KMS-11 (cell line): ENCODE data around the gene CRELD2.

Source experiments
- H2AFZ ChIP-seq: fragments of 200-600 bp; sonication (generic); 2 replicates; pipeline ENCODE4 v1.6.1; 2016; ENCODE audit warnings: antibody characterized with exemption, mixed run types, low read depth
- H3K27ac ChIP-seq: fragments of 200-600 bp; sonication (generic); 2 replicates; pipeline ENCODE4 v1.6.1; 2016; ENCODE audit warnings: mild to moderate bottlenecking, mixed run types
- H3K27me3 ChIP-seq: fragments of 200-600 bp; sonication (generic); 2 replicates; pipeline ENCODE4 v1.6.1; 2017; ENCODE audit warnings: mild to moderate bottlenecking, low read depth, mixed run types, moderate library complexity; ENCODE audit not compliant: insufficient read depth
- H3K36me3 ChIP-seq: fragments of 200-600 bp; sonication (generic); 2 replicates; pipeline ENCODE4 v1.6.1; 2017; ENCODE audit warnings: mild to moderate bottlenecking, mixed run types; ENCODE audit not compliant: insufficient read depth
- H3K4me1 ChIP-seq: fragments of 200-600 bp; sonication (generic); 2 replicates; pipeline ENCODE4 v1.6.1; 2016; ENCODE audit warnings: mild to moderate bottlenecking, low read depth, mixed run types; ENCODE audit not compliant: poor library complexity, severe bottlenecking
- H3K4me2 ChIP-seq: fragments of 200-600 bp; sonication (generic); 2 replicates; pipeline ENCODE4 v1.7.0; 2016; ENCODE audit warnings: mild to moderate bottlenecking, mixed run types
- H3K4me3 ChIP-seq: fragments of 200-600 bp; sonication (generic); IDR thresholded peaks from 2 replicates; pipeline ENCODE4 v1.6.1; 2017; ENCODE audit warnings: low read depth, low read length, mixed read lengths; ENCODE audit not compliant: insufficient read depth
- H3K79me2 ChIP-seq: fragments of 200-600 bp; sonication (generic); 2 replicates; pipeline ENCODE4 v1.6.1; 2016; ENCODE audit warnings: low read depth, mixed run types; ENCODE audit not compliant: insufficient read depth
- H3K9ac ChIP-seq: fragments of 200-600 bp; sonication (generic); 2 replicates; pipeline ENCODE4 v1.6.1; 2016; ENCODE audit warnings: mild to moderate bottlenecking, mixed run types
- H4K20me1 ChIP-seq: fragments of 200-600 bp; sonication (generic); 2 replicates; pipeline ENCODE4 v1.6.1; 2016; ENCODE audit warnings: mild to moderate bottlenecking, mixed run types; ENCODE audit not compliant: insufficient read depth
- TF ChIP-seq, protein P1 (sequence below): fragments of 200-600 bp; sonication (generic); conservative IDR thresholded peaks from 2 replicates; pipeline ENCODE4 v1.6.1; 2017; ENCODE audit warnings: low read depth, mild to moderate bottlenecking, antibody characterized with exemption, low read length, moderate library complexity, mixed read lengths

Gene CRELD2

DNA sequence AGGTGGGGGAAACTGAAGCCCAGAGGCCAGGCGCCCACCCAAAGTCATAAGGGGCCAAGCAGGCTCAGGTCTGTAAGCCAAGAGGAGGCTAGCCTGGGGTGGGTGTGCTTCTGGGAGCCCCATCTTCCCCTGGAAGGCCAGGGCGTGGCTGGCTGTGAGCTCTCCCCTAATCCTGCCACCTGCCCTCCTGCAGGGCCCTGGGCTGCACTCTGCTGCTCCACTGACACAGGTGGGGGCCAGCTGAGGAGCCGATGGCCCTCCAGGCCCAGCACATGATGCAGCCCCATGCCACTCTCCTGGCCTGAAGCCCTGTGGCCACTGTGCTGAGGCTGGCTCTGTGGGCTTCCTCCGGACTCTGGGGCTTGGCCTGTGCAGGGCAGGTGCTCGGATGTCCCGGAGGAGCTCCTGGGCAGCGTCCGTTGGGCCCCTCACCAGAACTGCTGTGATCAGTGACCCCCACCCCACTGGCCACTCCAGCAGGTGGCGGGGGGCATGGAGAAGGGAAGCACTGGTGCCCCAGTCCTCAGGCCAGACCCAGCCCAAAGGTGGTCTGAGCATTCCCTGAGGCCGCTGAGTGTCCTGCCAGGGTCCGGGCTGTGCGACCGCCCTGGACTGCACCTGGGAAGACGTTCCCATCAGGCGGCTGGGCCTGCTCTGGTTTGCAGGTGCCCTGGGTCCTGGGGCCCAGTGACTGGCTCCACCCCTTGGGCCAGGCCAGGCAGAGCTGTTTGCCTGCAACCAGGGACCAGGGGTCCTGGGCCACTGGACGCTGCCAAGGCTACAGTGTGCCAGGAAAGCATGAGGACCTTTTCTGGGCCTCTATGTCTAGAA, 50.6 kb downstream of the CRELD2 start:
- H3K36me3 ChIP-seq: no peaks in the 10 kb centered on the region
- TF ChIP-seq, protein P1, sequence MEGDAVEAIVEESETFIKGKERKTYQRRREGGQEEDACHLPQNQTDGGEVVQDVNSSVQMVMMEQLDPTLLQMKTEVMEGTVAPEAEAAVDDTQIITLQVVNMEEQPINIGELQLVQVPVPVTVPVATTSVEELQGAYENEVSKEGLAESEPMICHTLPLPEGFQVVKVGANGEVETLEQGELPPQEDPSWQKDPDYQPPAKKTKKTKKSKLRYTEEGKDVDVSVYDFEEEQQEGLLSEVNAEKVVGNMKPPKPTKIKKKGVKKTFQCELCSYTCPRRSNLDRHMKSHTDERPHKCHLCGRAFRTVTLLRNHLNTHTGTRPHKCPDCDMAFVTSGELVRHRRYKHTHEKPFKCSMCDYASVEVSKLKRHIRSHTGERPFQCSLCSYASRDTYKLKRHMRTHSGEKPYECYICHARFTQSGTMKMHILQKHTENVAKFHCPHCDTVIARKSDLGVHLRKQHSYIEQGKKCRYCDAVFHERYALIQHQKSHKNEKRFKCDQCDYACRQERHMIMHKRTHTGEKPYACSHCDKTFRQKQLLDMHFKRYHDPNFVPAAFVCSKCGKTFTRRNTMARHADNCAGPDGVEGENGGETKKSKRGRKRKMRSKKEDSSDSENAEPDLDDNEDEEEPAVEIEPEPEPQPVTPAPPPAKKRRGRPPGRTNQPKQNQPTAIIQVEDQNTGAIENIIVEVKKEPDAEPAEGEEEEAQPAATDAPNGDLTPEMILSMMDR: no peak
- H2AFZ ChIP-seq: no peak overlapping the region
- peak overlapping the region; percentile 93; the same call in 1 of the 2 replicates for H3K27ac ChIP-seq
- 0 out of 2 replicates have a peak, but pooled peaks cover under 1% of the 10 kb centered on the region for H3K79me2 ChIP-seq
- no peaks in the 10 kb centered on the region for H3K27me3 ChIP-seq
- no peak overlapping the region for H3K4me2 ChIP-seq
- no peak overlapping the region for H3K4me3 ChIP-seq
- H4K20me1 ChIP-seq: no peaks in the 10 kb centered on the region
- H3K4me1 ChIP-seq: peaks cover 8% of the 10 kb centered on the region
- no peak overlapping the region for H3K9ac ChIP-seq

DNA sequence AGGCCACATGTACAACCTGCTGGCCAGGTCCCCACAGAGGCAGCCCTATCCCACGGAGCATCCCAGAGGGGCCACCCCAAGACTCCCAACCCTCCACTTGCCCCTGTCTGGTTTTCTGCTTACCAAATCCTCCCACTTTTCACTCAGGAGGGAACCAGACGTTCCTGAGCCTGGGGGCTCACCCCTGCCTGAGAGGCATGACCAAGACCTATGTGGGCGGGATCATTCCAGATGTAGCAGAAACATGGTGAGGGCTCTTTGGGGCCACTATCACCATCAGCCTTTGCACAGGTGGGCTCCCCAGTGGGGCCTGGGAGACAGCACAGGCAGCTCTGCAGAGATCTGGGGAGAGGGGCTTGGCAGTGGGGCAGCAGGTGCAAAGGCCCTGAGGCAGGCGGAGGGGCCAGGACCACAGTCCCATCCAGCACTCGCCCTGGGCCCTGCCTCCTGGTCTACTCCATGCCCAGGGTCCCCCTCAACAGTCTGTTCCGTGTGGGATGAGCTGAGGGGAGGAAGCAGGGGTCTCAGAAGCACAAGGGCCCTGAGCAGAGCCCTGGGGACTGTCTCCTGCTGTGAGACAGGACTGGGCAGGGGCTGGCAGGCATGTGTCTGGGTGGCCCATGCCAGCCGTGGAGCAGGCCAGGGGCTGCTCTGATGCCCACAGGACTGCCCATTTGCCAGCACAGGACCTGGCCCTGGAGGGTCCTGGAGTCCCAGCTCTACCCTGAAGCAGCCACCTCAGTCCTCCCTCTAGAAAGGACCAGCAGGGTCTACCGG, 51.5 kb downstream of the CRELD2 start:
- Histone ChIP-seq H3K27ac (peak overlapping the region; percentile 93), H3K79me2 (no peaks in the 10 kb centered on the region), H3K4me2 (peak overlapping the region; percentile 40; the same call in 1 of the 2 replicates), H3K9ac (peak overlapping the region; percentile 88), H3K27me3 (no peaks in the 10 kb centered on the region), H3K4me3 (no peak overlapping the region), H3K36me3 (no peaks in the 10 kb centered on the region), H2AFZ (peak overlapping the region; percentile 18; the same call in 1 of the 2 replicates), H3K4me1 (peaks cover 8% of the 10 kb centered on the region), H4K20me1 (no peaks in the 10 kb centered on the region)
- TF ChIP-seq, protein P1: no peak

DNA sequence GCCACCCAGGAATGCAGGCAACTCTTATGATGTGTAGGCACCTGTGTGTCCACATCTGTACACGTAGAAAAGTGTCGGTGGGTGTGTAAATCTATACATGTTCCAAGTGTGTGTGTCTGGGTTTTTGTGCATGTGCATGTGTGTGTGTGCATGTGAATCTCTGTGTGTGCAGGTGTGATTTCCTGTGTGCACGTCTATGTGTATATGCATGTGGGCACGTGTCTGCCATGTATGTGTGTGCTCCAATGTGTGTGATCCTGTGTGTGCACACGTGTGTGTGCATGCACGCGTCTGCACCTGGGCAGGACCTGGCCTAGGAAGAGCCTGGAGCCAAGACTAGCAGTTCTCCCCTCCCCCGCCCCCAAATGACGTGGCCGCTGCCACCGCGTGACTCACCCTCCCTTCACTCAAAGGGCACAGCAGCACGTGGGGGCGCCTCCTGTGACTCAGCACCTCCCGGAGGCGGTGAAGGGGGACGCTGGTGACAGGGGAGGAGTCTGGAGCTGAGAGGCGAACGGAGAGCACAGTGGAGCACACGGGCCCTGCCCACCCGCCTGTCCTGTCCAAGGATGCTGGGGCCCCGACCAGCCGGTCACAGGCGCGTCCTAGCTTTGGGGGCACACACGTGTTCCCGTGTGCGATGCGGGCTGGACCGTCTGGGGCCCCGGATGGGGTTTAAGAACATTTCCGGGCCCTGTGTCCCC, 52.2 kb downstream of the CRELD2 start:
- Histone ChIP-seq H4K20me1 (no peaks in the 10 kb centered on the region), H3K4me1 (peaks cover 8% of the 10 kb centered on the region), H3K9ac (peak overlapping the region; percentile 88), H3K79me2 (no peaks in the 10 kb centered on the region), H3K4me2 (peak overlapping the region; percentile 40; the same call in 1 of the 2 replicates), H3K27me3 (no peaks in the 10 kb centered on the region), H3K4me3 (no peak overlapping the region), H3K27ac (peak overlapping the region; percentile 93), H3K36me3 (no peaks in the 10 kb centered on the region), H2AFZ (peak overlapping the region; percentile 18)
- TF ChIP-seq, protein P1: no peak
